ENCODE data around the gene AGBL4. TPM values are rescaled to one million over a fixed set of nuclear protein-coding genes. Genes with fewer than 3 reads are reported as not detected.

The AGBL4 gene
- total and polyA plus RNA-seq, 9 of the 15 experiments (the other 6 are each of a cell fraction or from before 2014, with no cell fraction given): 0.11 TPM; not detected in 7

- TF ChIP-seq ZNF395 (CRISPR knock-in tag; IDR thresholded peaks at IDR 0.05): no peak
- no peak for TF ChIP-seq POLR2G (IDR thresholded peaks at IDR 0.05; ENCODE audit: low read depth, low read length)
- TF ChIP-seq FOS (IDR thresholded peaks at IDR 0.05; ENCODE audit: extremely low read depth, insufficient read length): no peak
These were observed 1319.0 kb downstream of the AGBL4 start (continued) for GRCh38 chr1:48704736-48705135.

GRCh38 chr1:48701445-48701844 is 1322.3 kb downstream of the AGBL4 start:
- 0% methylated on average over 2 of the region's 2 CpGs for WGBS (ENCODE audit: insufficient coverage, low coverage, missing lambda C conversion rate)
- H3K9me3 ChIP-seq (replicated peaks; ENCODE audit: control insufficient read depth, insufficient read depth, low read depth, low read length): no peaks in the 10 kb centered on the region
- DNase-seq (ENCODE audit: extremely low read depth in 1 of 4, low spot score in 3 of 4): no peak
- H2AFZ ChIP-seq (ENCODE audit: low read depth, low read length): no peak overlapping the region
- no peak overlapping the region for H3K27ac ChIP-seq (ENCODE audit: extremely low read depth, low read depth, low read length)
- no peak for FAIRE-seq
- no peak for TF ChIP-seq ZNF324 (CRISPR knock-in tag; IDR thresholded peaks at IDR 0.05)
- no peak for TF ChIP-seq SRSF9 (IDR thresholded peaks at IDR 0.05; ENCODE audit: borderline replicate concordance, low read depth, low read length)
- no peak for TF ChIP-seq CBX2 (IDR thresholded peaks at IDR 0.05; ENCODE audit: insufficient read depth, low read length, poor library complexity, severe bottlenecking)
- TF ChIP-seq USF2 (CRISPR knock-in tag; IDR thresholded peaks at IDR 0.05): no peak
- TF ChIP-seq MEF2A (IDR thresholded peaks at IDR 0.05; ENCODE audit: control insufficient read depth, low read depth, low read length): no peak
- no peak for TF ChIP-seq ZNF431 (CRISPR knock-in tag; IDR thresholded peaks at IDR 0.05)
- TF ChIP-seq MCM7 (IDR thresholded peaks at IDR 0.05): no peak
- no peak for TF ChIP-seq ZNF644 (tag; IDR thresholded peaks at IDR 0.05; ENCODE audit: low read depth)
- TF ChIP-seq L3MBTL2 (IDR thresholded peaks at IDR 0.05): no peak
- intact Hi-C loops (cut with micrococcal nuclease): no loop called here
- H3K4me2 ChIP-seq (ENCODE audit: insufficient read depth, low read length): no peak overlapping the region
- H3K36me3 ChIP-seq (ENCODE audit: control insufficient read depth, insufficient read depth, low read length): no peaks in the 10 kb centered on the region
- CTCF ChIA-PET (ENCODE audit: low intra/inter-chr PET ratio): no interaction called here
- no peak overlapping the region for H3K4me3 ChIP-seq
- no peaks in the 10 kb centered on the region for H3K79me2 ChIP-seq (ENCODE audit: control insufficient read depth, insufficient read depth, low read length)
- in situ Hi-C loops (cut with MboI): no loop called here
- BruUV-seq (replicated peaks): no TSS peak
- no peaks in the 10 kb centered on the region for H3K9me1 ChIP-seq (ENCODE audit: control insufficient read depth, insufficient read depth, low read length)
- no peak for ATAC-seq
- no peaks in the 10 kb centered on the region for H4K20me1 ChIP-seq (replicated peaks; ENCODE audit: control insufficient read depth, insufficient read depth, low read length)
- H3K27me3 ChIP-seq (ENCODE audit: control insufficient read depth in 2 of 2, insufficient read depth in 2 of 2, low read length in 2 of 2): no peaks in the 10 kb centered on the region
- H3K9ac ChIP-seq (ENCODE audit: insufficient read depth in 1 of 2, low read depth in 2 of 2, low read length in 2 of 2): no peak overlapping the region
- POLR2A ChIA-PET: interaction anchor here (0.7 kb wide), 1 partner anchor 498 kb away, joined by 3 read pairs; no protein-coding TSS in a partner anchor
- no peaks in the 10 kb centered on the region for H3K4me1 ChIP-seq (replicated peaks in 1 of 2; ENCODE audit: control insufficient read depth in 2 of 2, insufficient read depth in 2 of 2, low read length in 2 of 2)
